ENCODE data around the gene NEDD4. TPM values are rescaled to one million over a fixed set of nuclear protein-coding genes. Genes with fewer than 3 reads are reported as not detected.

Gene NEDD4
- polyA plus RNA-seq, 1 donor from 2014 or later, result 1.6 TPM

DNA sequence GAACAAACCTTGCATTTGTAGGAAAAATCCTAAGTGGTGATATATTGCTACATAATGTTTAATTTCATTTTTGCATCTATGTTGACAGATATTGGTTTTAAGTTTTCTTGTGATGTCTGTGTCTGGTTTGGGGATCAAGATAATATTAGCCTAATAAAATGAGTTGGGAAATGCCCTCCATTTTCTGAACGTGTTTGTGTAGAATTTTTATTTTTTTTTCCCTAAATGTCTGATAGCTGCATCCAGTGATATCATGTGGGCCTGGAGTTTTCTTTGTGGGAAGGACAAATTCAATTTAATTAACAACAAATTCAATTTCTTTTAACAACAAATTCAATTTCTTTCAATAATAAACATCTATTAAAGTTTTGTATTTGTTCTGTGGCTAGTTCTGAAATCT is 35.1 kb downstream of the NEDD4 start:
- Histone ChIP-seq H3K9ac (ENCODE audit: low read length) (no peak overlapping the region), H3K4me2 (ENCODE audit: low read length) (no peak overlapping the region), H3K9me3 (ENCODE audit: low read length) (no peaks in the 10 kb centered on the region), H3K27me3 (ENCODE audit: insufficient read depth, low read depth, low read length) (no peaks in the 10 kb centered on the region), H3F3A (ENCODE audit: insufficient read depth, low read length, poor library complexity, severe bottlenecking) (no peaks in the 10 kb centered on the region), H2AFZ (ENCODE audit: low read depth, low read length) (no peak overlapping the region), H3K9me2 (ENCODE audit: insufficient read depth, low read length) (no peaks in the 10 kb centered on the region), H3K4me3 (ENCODE audit: low read length) (no peak overlapping the region), H3K27ac (ENCODE audit: low read length) (no peak overlapping the region), H3K36me3 (ENCODE audit: insufficient read depth, low read length) (no peaks in the 10 kb centered on the region), H3K79me2 (replicated peaks; ENCODE audit: insufficient read depth, low read length) (no peaks in the 10 kb centered on the region), H4K20me1 (ENCODE audit: insufficient read depth) (no peaks in the 10 kb centered on the region)
- TF ChIP-seq, protein P1, sequence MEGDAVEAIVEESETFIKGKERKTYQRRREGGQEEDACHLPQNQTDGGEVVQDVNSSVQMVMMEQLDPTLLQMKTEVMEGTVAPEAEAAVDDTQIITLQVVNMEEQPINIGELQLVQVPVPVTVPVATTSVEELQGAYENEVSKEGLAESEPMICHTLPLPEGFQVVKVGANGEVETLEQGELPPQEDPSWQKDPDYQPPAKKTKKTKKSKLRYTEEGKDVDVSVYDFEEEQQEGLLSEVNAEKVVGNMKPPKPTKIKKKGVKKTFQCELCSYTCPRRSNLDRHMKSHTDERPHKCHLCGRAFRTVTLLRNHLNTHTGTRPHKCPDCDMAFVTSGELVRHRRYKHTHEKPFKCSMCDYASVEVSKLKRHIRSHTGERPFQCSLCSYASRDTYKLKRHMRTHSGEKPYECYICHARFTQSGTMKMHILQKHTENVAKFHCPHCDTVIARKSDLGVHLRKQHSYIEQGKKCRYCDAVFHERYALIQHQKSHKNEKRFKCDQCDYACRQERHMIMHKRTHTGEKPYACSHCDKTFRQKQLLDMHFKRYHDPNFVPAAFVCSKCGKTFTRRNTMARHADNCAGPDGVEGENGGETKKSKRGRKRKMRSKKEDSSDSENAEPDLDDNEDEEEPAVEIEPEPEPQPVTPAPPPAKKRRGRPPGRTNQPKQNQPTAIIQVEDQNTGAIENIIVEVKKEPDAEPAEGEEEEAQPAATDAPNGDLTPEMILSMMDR (IDR thresholded peaks at IDR 0.05; ENCODE audit: poor library complexity, severe bottlenecking), result no peak
- TF ChIP-seq POLR2AphosphoS5 (IDR thresholded peaks at IDR 0.05), result no peak
- TF ChIP-seq EZH2 (IDR thresholded peaks at IDR 0.05; ENCODE audit: borderline replicate concordance, insufficient read depth, low read length, poor library complexity, severe bottlenecking), result no peak
- TF ChIP-seq RAD21 (conservative IDR thresholded peaks at IDR 0.05), result no peak
- no peak for TF ChIP-seq SMC3 (conservative IDR thresholded peaks at IDR 0.05; ENCODE audit: poor library complexity)
- TF ChIP-seq, protein P2, sequence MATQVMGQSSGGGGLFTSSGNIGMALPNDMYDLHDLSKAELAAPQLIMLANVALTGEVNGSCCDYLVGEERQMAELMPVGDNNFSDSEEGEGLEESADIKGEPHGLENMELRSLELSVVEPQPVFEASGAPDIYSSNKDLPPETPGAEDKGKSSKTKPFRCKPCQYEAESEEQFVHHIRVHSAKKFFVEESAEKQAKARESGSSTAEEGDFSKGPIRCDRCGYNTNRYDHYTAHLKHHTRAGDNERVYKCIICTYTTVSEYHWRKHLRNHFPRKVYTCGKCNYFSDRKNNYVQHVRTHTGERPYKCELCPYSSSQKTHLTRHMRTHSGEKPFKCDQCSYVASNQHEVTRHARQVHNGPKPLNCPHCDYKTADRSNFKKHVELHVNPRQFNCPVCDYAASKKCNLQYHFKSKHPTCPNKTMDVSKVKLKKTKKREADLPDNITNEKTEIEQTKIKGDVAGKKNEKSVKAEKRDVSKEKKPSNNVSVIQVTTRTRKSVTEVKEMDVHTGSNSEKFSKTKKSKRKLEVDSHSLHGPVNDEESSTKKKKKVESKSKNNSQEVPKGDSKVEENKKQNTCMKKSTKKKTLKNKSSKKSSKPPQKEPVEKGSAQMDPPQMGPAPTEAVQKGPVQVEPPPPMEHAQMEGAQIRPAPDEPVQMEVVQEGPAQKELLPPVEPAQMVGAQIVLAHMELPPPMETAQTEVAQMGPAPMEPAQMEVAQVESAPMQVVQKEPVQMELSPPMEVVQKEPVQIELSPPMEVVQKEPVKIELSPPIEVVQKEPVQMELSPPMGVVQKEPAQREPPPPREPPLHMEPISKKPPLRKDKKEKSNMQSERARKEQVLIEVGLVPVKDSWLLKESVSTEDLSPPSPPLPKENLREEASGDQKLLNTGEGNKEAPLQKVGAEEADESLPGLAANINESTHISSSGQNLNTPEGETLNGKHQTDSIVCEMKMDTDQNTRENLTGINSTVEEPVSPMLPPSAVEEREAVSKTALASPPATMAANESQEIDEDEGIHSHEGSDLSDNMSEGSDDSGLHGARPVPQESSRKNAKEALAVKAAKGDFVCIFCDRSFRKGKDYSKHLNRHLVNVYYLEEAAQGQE (IDR thresholded peaks at IDR 0.05; ENCODE audit: borderline replicate concordance), result no peak
- TF ChIP-seq MXI1 (conservative IDR thresholded peaks at IDR 0.05; ENCODE audit: poor library complexity, severe bottlenecking), result no peak
- TF ChIP-seq EP300 (conservative IDR thresholded peaks at IDR 0.05; ENCODE audit: poor library complexity, severe bottlenecking), result no peak
- no peak for TF ChIP-seq TAF1 (IDR thresholded peaks at IDR 0.05; ENCODE audit: low read depth)

DNA sequence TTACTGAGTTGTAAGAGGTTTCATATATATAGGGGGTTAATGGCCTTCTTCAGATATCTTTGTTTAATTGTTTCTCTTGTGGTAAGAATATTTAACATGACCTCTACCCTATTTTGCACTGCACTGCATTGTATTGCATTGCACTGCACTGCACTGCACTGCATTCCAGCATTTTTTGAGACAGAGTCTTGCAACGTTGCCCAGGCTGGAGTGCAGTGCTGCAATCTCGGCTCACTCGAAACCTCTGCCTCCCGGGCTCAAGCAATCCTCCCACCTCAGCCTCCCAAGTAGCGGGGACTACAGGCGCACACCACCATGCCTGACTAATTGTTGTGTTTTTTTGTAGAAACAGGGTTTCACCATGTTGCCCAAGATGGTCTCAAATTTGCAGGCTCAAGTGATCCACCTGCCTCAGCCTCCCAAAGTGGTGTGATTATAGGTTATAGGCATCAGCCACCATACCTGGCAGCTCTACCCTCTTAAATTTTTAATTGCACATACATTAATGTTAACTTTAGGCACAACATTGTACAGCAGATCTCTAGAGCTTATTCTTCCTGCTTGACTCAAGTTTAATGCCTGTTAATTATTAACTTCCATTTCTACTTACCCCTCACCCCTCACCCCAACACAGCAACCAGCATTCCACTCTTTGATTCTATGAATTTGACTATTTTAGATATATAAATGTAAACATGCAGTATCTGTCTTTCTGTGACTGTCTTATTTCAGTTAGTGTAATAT is 38.4 kb downstream of the NEDD4 start:
- no peaks in the 10 kb centered on the region for H3F3A ChIP-seq (ENCODE audit: insufficient read depth, low read length, poor library complexity, severe bottlenecking)
- no peak overlapping the region for H2AFZ ChIP-seq (ENCODE audit: low read depth, low read length)
- no peaks in the 10 kb centered on the region for H3K9me2 ChIP-seq (ENCODE audit: insufficient read depth, low read length)
- H3K79me2 ChIP-seq (replicated peaks; ENCODE audit: insufficient read depth, low read length), result no peaks in the 10 kb centered on the region
- TF ChIP-seq MXI1 (conservative IDR thresholded peaks at IDR 0.05; ENCODE audit: poor library complexity, severe bottlenecking), result no peak
- no peak for TF ChIP-seq EP300 (conservative IDR thresholded peaks at IDR 0.05; ENCODE audit: poor library complexity, severe bottlenecking)
- TF ChIP-seq, protein P2 (IDR thresholded peaks at IDR 0.05; ENCODE audit: borderline replicate concordance), result no peak
- TF ChIP-seq RAD21 (conservative IDR thresholded peaks at IDR 0.05), result no peak
- no peak for TF ChIP-seq SMC3 (conservative IDR thresholded peaks at IDR 0.05; ENCODE audit: poor library complexity)
- TF ChIP-seq EZH2 (IDR thresholded peaks at IDR 0.05; ENCODE audit: borderline replicate concordance, insufficient read depth, low read length, poor library complexity, severe bottlenecking), result no peak
- TF ChIP-seq POLR2AphosphoS5 (IDR thresholded peaks at IDR 0.05), result no peak
- TF ChIP-seq, protein P1 (IDR thresholded peaks at IDR 0.05; ENCODE audit: poor library complexity, severe bottlenecking), result no peak
- no peak for TF ChIP-seq TAF1 (IDR thresholded peaks at IDR 0.05; ENCODE audit: low read depth)
- H4K20me1 ChIP-seq (ENCODE audit: insufficient read depth), result no peaks in the 10 kb centered on the region
- no peak overlapping the region for H3K9ac ChIP-seq (ENCODE audit: low read length)
- no peak overlapping the region for H3K4me3 ChIP-seq (ENCODE audit: low read length)
- no peaks in the 10 kb centered on the region for H3K27me3 ChIP-seq (ENCODE audit: insufficient read depth, low read depth, low read length)
- no peak overlapping the region for H3K27ac ChIP-seq (ENCODE audit: low read length)
- H3K9me3 ChIP-seq (ENCODE audit: low read length), result no peaks in the 10 kb centered on the region
- H3K36me3 ChIP-seq (ENCODE audit: insufficient read depth, low read length), result no peaks in the 10 kb centered on the region
- H3K4me2 ChIP-seq (ENCODE audit: low read length), result no peak overlapping the region

All from neural cell (in vitro differentiated cells).